G401.6 (cell line): Measurements from ENCODE around the gene NR1D2.
"Not testable (repeated sequence)": the region's sequence is repeated elsewhere in the genome, so short reads cannot be mapped to it uniquely, and the experiment has no call there.

ENCODE experiments used
- FAIRE-seq: peaks from 2 replicates; lab custom pipeline; 2012; peaks lifted over from hg19 to GRCh38; lab: Jason Lieb, UNC

NR1D2 gene

DNA sequence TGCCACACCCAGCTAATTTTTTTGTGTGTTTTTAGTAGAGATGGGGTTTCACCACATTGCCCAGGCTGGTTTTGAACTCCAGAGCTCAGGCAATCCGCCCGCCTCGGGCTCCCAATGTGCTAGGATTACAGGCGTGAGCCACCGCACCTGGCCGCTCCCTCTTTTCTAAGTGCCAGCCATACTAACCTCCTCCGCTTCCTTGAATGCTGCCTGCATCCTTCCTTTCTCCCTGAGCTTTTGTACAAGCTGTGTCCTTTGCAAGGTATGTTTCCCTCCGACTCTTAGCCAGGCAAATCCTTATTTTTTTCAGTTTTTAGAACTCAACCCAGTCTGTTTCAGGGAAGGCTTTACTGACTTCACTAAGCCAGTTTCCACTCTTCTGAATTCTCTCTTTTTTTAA is 60.6 kb downstream of the NR1D2 start:
- no peak for FAIRE-seq

DNA sequence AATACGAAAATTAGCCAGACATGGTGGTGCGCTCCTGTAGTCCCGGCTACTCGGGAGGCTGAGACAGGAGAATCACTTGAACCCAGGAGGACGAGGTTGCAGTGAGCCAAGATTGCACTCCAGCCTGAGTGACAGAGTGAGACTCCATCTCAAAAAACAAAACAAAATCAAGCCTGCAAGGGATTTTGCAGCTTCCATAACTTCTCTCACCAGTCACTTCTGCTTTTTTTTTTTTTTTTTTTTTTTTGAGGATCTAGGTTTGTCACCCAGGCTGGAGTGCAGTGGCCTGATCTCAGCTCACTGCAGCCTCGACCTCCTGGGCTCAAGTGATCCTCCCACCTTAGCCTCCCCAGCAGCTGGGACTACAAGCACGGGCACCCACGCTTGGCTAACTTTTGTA is 65.7 kb downstream of the NR1D2 start:
- not testable (repeated sequence) for FAIRE-seq

DNA sequence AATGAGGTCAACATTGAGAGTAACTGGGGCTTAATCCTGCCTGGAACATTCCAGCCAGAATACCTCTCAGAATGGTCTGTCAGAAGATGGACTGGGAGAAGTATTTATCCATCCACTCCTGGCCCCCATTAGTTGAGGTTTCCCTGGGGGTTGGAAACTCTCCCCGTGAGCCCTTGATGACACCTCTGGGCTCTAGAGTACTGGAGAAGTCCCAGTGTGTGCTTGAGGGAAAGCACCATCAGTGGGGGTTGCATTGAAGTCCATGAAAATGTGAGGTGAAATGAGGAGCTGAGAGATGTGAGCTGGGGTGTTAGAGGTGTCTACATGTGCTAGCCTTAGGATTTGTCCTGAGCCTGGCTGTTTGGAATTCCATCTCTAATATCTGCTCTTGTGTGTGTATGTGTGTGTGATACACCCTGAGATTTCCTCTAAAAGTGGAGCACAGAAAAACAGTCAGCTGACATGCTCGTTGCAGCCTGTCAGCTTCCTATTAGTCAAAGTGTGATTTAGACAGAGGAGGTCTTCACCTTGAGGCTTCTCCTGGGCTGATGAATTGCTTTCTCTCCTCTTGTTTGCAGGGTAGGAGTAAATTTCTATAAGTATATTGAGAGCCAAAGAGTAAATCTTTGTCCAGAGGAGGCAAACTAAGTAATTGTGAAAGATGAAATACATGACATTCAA is 67.6 kb downstream of the NR1D2 start:
- FAIRE-seq, result no peak

DNA sequence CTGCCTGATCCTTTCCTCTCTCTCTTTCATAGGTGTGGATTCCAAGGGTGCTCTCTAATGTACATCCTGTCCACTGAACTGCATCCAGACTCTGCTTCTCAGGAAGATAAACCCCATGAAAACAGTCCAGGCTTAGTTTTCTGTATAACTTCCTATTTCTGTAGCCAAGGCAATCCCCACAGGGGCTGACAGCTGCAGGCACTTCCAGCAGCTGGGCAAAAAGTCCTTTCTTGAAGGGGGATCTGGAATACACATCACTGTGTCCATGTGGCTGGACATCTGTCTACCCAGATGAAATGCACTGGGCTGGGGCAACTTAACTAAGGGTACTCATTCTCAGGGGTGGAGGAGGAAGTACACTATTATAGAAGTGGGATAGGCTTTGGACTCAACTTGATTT is 72.2 kb downstream of the NR1D2 start:
- FAIRE-seq, result no peak

DNA sequence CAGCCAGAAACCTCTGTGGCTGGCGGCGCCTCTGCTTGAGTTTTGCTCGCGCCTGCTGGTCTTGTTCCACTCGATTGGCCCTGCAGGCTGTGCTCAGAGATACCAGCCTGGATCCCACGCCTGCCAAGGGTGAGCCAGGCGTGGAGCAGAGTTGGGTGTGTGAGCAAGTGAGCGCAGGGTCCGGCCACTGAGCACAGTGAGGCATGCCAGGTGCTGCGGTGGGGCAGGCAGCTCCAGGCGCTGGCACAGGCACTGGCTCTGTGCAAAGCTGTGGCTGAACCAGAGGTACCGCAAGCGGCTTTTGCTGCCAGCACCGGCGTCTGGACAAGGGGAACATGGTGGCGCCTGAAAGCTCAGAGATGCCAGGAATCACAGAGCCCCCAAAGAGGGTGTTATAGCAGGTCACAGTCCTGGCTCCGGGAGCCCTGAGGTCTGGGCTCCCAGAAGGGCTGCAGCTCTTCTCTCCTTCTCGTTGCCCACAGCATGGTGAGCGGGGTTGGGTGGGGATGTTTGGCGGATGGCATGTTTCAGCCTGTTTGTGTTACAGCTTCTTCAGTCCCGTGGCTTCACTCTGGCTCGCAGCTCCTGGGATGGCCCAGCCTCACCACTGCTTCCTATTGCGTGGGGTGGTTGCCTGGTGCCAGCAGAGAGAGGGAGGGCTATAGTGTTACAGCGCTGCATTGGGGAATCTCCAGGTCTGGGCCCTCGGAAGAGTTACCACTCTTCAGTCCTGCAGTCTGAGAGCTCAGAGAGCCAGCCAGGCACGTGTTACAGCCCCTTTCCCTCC is 73.9 kb downstream of the NR1D2 start:
- FAIRE-seq, result no peak

DNA sequence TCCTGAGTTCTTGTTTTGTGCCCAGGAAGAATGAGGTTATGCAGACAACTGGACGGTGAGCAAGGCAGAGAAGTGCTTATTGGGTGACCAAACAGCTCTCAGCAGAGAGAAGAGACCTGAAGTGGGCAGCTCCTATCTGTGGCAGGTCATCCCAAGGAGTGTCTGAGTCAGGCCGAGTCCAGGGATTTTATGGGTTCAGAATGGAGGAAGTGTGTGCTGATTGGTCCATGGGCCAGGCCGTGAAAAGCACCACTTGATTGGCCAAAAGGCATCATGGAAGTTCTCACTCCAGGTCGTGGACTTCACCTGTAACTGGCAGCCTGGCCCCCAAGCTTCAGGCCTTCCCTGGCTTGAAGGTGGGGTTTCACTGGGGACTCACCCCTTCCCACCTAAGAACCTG is 74.5 kb downstream of the NR1D2 start:
- FAIRE-seq, result no peak

DNA sequence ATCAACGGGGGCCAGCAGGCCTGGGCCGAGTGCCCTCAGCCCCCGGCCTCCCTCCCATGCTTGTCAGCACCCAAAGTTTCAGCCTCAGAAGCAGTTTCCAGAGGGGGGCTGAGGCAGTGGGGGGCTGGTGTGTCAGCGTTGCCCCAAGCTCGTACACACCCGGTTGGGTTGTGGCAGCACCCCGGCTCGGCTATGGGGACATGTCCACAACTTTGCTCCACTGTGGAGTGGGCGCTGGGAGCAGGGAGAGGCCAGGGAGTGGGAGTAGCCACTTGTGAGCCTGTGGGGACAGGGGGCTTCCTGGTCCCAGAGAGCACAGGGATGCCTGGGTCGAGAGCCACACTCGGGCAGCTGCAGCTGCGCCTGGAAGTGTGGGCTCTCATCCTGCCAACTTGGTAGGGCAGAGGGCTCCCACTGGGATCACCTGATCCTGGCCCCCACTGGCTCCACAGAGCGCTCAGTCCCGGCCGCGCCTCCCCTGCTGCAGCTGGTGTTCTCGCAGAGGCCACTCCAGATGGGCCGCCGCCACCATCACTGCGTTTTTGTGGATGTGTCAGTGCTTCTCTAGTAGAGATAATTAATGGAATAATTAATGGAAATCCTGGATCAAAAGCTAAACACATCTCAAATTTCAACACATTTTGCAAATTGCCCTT is 75.1 kb downstream of the NR1D2 start:
- FAIRE-seq, result no peak

DNA sequence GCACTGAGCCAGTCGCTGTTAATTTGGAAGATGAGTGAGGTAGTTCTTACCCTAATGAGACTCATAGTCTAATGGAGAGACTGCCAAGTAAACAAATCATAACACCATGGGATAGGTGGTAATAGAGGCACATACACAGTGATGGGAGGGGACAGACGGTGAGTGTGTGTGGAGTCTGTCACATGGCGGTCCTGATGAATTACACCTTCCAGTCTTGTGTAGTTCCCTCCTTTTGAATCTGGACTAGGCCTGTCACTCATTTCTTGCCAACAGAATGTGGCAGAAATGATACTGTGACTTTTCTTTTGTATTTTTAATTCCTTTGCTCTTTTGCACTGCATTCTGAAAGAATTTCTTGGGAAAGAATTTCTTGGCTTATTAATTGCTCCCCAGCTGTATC is 78.1 kb downstream of the NR1D2 start:
- FAIRE-seq, result no peak

DNA sequence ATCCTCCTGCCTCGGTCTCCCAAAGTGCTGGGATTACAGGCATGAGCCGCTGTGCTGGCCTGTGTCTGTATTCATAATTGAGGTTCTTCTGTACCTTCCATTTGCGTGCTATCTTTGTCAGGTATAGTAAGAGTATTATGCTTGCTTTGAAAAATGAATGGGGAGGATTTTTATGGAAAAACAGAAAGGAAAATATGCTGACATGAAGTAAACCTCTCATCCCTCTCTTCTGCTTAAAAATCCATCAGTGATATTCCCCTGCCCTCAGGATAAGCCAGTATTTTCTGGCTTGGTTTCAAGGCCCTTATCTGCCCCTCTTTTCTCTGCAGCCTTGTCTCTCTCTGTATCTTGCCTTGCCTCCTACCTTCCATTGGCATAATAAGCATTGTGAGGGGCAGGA is 80.7 kb downstream of the NR1D2 start:
- FAIRE-seq, result no peak

DNA sequence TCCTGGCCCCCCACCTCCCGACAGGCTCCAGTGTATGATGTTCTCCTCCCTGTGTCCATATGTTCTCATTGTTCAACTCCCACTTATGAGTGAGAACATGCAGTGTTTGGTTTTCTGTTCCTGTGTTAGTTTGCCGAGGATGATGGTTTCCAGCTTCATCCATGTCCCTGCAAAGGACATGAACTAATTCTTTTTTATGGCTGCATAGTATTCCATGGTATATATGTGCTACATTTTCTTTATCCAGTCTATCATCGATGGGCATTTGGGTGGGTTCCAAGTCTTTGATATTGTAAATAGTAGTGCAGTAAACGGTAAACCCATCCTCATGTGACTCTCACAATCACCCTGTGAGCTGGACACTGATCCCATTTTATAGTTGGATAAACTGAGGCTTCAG is 81.6 kb downstream of the NR1D2 start:
- FAIRE-seq, result not testable (repeated sequence)

DNA sequence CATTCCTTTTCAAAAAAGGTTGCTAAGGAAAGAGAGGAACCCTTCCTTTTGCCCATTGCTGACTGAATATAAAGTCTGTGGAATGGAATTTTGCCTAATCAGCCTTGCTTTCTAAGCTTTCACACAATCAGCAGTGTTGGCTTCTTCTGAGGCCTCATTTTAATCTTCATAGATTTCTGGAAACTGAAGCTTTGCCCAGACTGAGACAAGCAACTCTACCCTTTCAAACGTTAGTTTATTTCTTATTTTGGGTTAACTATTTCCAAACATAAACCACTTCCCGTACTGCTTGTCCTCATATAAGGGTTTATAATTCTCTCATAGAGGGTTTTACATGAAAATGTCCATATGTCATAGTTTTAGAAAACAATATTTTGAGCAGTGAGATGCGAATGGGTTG is 82.9 kb downstream of the NR1D2 start:
- no peak for FAIRE-seq
